Spleen (tissue), 7 donors: ENCODE measurements around the gene ZNF648.

Experiments
- POLR2A ChIP-seq, 3 donors: fragments of 450-650 bp; IDR thresholded peaks; one replicate each; pipeline ENCODE4 v1.5.1; 2017; ENCODE audit warnings: antibody characterized with exemption in 3 of 3, mild to moderate bottlenecking in 1 of 3
- TF ChIP-seq, protein P1 (sequence below), 11 experiments: fragments of 200-600 bp in 7 of 11; fragments of 450-650 bp in 4 of 11; sonication (generic) in 4 of 11; IDR thresholded peaks in 8 of 11; conservative IDR thresholded peaks in 3 of 11; 1 replicate in 7 of 11; 2 replicates in 4 of 11; pipeline versions ENCODE4 v1.4.0 to v1.8.0; 2016 to 2021; ENCODE audit warnings: antibody characterized with exemption in 11 of 11, inconsistent platforms in 4 of 11, mild to moderate bottlenecking in 1 of 11
- donor health status: DM: no; HTN: no; CAD: no; lungs with moderate emphysema.
- donor health status: DM: no; HTN: no; CAD: no.
- donor health status: DM: no; HTN: no; CAD: no.

DNA sequence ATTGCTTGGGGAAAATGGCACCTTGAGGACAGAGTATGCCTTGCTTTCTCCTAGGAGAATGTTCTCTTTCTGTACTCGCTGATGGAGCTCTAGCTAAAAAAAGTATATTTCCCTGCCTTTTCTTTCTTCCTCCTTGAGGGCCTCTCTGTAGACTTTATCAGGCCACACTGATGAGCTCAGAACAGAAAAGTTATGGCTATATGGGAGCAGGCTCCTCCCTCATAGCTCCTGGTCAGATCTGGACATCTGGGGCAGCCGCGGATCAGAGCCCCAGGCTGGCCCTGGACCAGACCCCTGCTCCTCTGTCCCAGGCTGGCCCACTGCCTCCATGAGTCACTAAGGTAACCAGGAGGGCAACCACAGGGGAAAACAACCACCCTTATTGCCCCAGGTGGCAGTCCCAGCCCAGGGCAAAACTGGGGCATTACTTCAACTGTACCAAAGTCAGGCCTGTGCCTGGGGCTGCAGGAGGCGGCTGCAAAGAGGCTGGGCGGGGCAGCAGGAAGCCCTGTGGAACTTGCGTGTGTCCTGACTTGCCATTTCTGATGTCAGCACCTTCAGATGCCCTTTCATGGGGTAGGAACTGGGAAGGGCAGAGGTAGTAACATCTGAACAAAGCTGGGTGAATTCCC, 26.3 kb upstream of the ZNF648 start:
- TF ChIP-seq POLR2A (IDR thresholded peaks at IDR 0.05), result no peak
- TF ChIP-seq, protein P1, sequence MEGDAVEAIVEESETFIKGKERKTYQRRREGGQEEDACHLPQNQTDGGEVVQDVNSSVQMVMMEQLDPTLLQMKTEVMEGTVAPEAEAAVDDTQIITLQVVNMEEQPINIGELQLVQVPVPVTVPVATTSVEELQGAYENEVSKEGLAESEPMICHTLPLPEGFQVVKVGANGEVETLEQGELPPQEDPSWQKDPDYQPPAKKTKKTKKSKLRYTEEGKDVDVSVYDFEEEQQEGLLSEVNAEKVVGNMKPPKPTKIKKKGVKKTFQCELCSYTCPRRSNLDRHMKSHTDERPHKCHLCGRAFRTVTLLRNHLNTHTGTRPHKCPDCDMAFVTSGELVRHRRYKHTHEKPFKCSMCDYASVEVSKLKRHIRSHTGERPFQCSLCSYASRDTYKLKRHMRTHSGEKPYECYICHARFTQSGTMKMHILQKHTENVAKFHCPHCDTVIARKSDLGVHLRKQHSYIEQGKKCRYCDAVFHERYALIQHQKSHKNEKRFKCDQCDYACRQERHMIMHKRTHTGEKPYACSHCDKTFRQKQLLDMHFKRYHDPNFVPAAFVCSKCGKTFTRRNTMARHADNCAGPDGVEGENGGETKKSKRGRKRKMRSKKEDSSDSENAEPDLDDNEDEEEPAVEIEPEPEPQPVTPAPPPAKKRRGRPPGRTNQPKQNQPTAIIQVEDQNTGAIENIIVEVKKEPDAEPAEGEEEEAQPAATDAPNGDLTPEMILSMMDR (IDR thresholded peaks at IDR 0.05 in 8 of 11, conservative IDR thresholded peaks at IDR 0.05 in 3 of 11), result no peak
